ENCODE measurements around the gene ZYG11B. TPM values are rescaled to one million over a fixed set of nuclear protein-coding genes. Genes with fewer than 3 reads are reported as not detected.

The ZYG11B gene
- 27.6 and 30.8 TPM in 2 replicates for total RNA-seq

DNA sequence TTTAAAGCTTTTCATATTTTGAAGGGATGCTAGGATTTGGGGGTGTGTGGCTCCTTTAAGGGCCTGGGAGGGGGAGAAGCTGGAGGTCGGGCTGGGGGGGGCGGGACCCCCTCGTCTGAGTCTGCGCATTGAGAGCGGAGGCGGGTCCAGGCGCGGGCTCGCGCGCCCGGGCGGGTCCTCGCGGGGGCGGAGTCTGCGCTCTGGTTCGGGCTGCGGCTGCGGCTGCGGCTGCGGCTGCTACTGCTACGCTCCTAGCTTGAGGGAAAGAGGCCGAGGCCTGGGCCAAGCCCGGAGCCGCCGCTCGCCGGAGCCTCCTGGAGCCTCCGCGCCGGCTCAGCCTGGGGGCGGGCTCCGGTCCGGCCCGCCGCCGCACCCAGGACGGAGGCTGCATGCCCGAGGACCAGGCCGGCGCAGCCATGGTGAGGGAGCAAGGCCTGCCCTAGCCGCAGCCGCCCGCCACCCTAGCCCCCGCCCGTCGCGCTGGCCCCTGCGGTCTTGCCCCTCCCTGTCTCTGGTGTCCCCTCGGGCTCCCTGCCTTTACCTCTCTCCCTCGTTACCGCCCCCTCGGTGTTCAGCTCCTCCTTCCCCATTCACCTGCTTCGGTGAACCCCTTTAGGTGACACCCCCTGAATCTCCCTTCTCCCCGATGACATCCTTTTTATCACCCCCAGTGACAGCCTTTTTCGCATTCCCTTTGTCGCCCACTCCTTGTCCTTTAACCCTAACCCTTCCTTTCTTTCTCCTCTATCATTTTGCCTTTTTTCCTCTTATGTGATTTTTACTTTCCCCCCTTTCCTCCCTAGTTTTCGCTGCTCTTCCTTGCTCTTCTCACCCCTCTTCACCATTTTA, at the start of gene ZYG11B:
TSS of gene ZYG11B (plus strand) at position 189 of the 849 bp plus-strand sequence. CDS start at position 390, 201 bp downstream.

GRCh38 chr1:52697795-52698674, 28.2 kb upstream of the ZYG11B start, which contains the start of gene COA7:
TSS of gene COA7 (minus strand) at chr1:52698347. CDS start at chr1:52698326, 21 bp downstream.

DNA sequence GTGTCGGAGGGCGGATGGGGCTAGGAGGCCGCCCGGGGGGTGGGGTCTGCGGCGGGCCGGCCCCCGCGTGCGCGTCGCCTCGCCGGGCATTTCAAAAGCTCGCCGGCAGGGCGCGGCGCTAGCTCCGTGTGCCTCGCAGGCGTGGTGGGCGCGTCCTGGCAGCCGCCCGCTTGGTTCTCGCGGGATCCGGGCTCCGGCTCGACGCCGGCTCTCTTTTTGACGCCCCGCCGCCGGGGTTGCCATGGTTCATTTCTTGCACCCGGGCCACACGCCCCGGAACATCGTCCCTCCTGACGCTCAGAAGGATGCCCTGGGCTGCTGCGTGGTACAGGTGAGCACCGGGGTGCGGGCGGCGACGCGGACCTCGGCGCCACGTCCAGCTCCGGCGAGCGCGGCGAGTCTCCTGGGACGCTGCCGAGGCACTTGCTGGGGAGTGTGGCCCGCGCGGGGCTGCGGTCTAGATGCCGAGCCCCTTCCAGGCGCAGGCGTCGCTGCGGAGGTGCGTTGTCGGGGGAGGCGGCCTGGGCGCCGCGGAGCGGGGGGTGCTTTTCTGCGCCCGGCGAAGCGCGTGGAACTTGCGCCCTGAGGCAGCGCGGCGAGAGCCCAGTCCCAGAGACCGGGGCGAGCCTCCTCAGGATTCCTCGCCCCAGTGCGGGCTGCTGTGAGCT, 116.5 kb downstream of the ZYG11B start, which contains the start of gene ZYG11A:
TSS of gene ZYG11A (plus strand) at position 118 of the 668 bp plus-strand sequence. CDS start at position 242, 124 bp downstream.

Other genes starting within 250 kb of the ZYG11B start
- gene TUT4, start 173.4 kb upstream of the ZYG11B start, total RNA-seq = 27.0 and 51.5 TPM in 2 replicates
- 2.0 and 2.7 TPM in 2 replicates for gene GPX7, start 124.1 kb upstream of the ZYG11B start, total RNA-seq
- gene SHISAL2A, start 93.3 kb upstream of the ZYG11B start, total RNA-seq = 0.14 TPM in 1 of 2 replicates, not detected in the other
- 18.5 and 26.9 TPM in 2 replicates for gene COA7, start 28.1 kb upstream of the ZYG11B start, total RNA-seq
- gene ZYG11A, start 116.3 kb downstream of the ZYG11B start, total RNA-seq = 0.07 and 0.68 TPM in 2 replicates
- gene ECHDC2, start 195.3 kb downstream of the ZYG11B start, total RNA-seq = 23.6 and 50.9 TPM in 2 replicates
- 60.5 and 114 TPM in 2 replicates for gene SCP2, start 200.8 kb downstream of the ZYG11B start, total RNA-seq